ENCODE results near the gene ZNF304.
A peak's percentile ranks its signal among the peaks of the same experiment; 100 is the strongest.

The ZNF304 gene

GRCh38 chr19:57403737-57404563, 52.9 kb downstream of the ZNF304 start:
- no peak for TF ChIP-seq CTCF (IDR thresholded peaks at IDR 0.05; ENCODE audit: low read depth, low read length, missing control alignments)
- in situ Hi-C loops (cut with HindIII; ENCODE audit: low sequenced_read_pairs): no loop called here
- DNase-seq (ENCODE audit: low read depth): no peak
- H3K4me3 ChIP-seq (ENCODE audit: low read depth, low read length): no peak overlapping the region

GRCh38 chr19:57406516-57407123, 55.5 kb downstream of the ZNF304 start:
- TF ChIP-seq CTCF (IDR thresholded peaks at IDR 0.05; ENCODE audit: low read depth, low read length, missing control alignments): peak; percentile 61
- no peak overlapping the region for H3K4me3 ChIP-seq (ENCODE audit: low read depth, low read length)
- in situ Hi-C loops (cut with HindIII; ENCODE audit: low sequenced_read_pairs): no loop called here
- no peak for DNase-seq (ENCODE audit: low read depth)

All from astrocyte of the cerebellum (primary cell).